ENCODE results near the gene FLNC.
A peak's percentile ranks its signal among the peaks of the same experiment; 100 is the strongest.

The FLNC gene

GRCh38 chr7:128879939-128880746, 49.9 kb downstream of the FLNC start:
- no peak for DNase-seq (ENCODE audit: low spot score)

GRCh38 chr7:128880791-128881457, 50.7 kb downstream of the FLNC start:
- no peak for DNase-seq (ENCODE audit: low spot score)

- DNase-seq (ENCODE audit: low spot score): no peak
Observed at GRCh38 chr7:128881458-128882125, 51.4 kb downstream of the FLNC start.

- no peak for DNase-seq (ENCODE audit: low spot score)
Observed at GRCh38 chr7:128882134-128882533, 51.9 kb downstream of the FLNC start.

GRCh38 chr7:128883622-128884448, 53.6 kb downstream of the FLNC start:
- peak; percentile 77 for DNase-seq (ENCODE audit: low spot score)

GRCh38 chr7:128884561-128885369, 54.6 kb downstream of the FLNC start:
- DNase-seq (ENCODE audit: low spot score): no peak

GRCh38 chr7:128885370-128886187, 55.4 kb downstream of the FLNC start:
- no peak for DNase-seq (ENCODE audit: low spot score)

- DNase-seq (ENCODE audit: low spot score): no peak
Observed at GRCh38 chr7:128886391-128887168, 56.4 kb downstream of the FLNC start.

GRCh38 chr7:128887169-128888038, 57.2 kb downstream of the FLNC start:
- no peak for DNase-seq (ENCODE audit: low spot score)

GRCh38 chr7:128888039-128888755, 58.0 kb downstream of the FLNC start:
- DNase-seq (ENCODE audit: low spot score): no peak

GRCh38 chr7:128888756-128889095, 58.5 kb downstream of the FLNC start:
- no peak for DNase-seq (ENCODE audit: low spot score)

GRCh38 chr7:128889121-128889520, 58.9 kb downstream of the FLNC start:
- DNase-seq (ENCODE audit: low spot score): no peak

GRCh38 chr7:128890306-128891109, 60.3 kb downstream of the FLNC start:
- DNase-seq (ENCODE audit: low spot score): no peak

GRCh38 chr7:128891110-128891941, 61.1 kb downstream of the FLNC start:
- no peak for DNase-seq (ENCODE audit: low spot score)

GRCh38 chr7:128891942-128892269, 61.7 kb downstream of the FLNC start:
- DNase-seq (ENCODE audit: low spot score): no peak

- no peak for DNase-seq (ENCODE audit: low spot score)
Observed at GRCh38 chr7:128892521-128893250, 62.5 kb downstream of the FLNC start.
